SK-N-SH (cell line): ENCODE data around the gene BAZ1A. TPM values are rescaled to one million over a fixed set of nuclear protein-coding genes. Genes with fewer than 3 reads are reported as not detected.

Experiments
- CTCF ChIA-PET: fragments of 300-600, 350-600 bp; formaldehyde crosslinking; extraction: SDS; loops from one replicate; lab custom pipeline; 2021; lab: Yijun Ruan, JAX
- POLR2A ChIA-PET: fragments of 350-600 bp; sonication (Branson Sonifier 250); formaldehyde crosslinking; extraction: SDS; loops from one replicate; lab custom pipeline; 2020; ENCODE audit warnings: antibody characterized with exemption, inconsistent platforms; lab: Yijun Ruan, JAX
- DNase-seq: peaks from one replicate; pipeline ENCODE4 v3.0.0; 2012
- H2AFZ ChIP-seq: fragments of 200-600 bp; sonication (generic); 2 replicates; pipeline ENCODE4 v1.8.1; 2016; ENCODE audit warnings: antibody characterized with exemption, mild to moderate bottlenecking, low read depth
- H3F3A ChIP-seq: fragments of 200-600 bp; sonication (generic); replicated peaks from 2 replicates; pipeline ENCODE3; 2016; ENCODE audit warnings: antibody characterized with exemption, mild to moderate bottlenecking; ENCODE audit not compliant: insufficient read depth
- H3K27ac ChIP-seq, 2 experiments: fragments of 200-500 bp in 1 of 2; fragments of 200-600 bp in 1 of 2; sonication (Bioruptor generic) in 1 of 2; sonication (generic), shearing (Covaris generic) in 1 of 2; 2 replicates each; pipeline versions ENCODE4 v1.5.1 to v1.6.1; 2014 to 2016; ENCODE audit warnings: low read depth in 2 of 2, inconsistent platforms in 1 of 2, low read length in 1 of 2, mild to moderate bottlenecking in 1 of 2, mixed read lengths in 1 of 2
- H3K27me3 ChIP-seq: fragments of 200-600 bp; sonication (generic), shearing (Covaris generic); 2 replicates; pipeline ENCODE4 v1.6.1; 2016; ENCODE audit warnings: mixed run types; ENCODE audit not compliant: insufficient read depth
- H3K36me3 ChIP-seq, 2 experiments: fragments of 200-500 bp in 1 of 2; fragments of 200-600 bp in 1 of 2; sonication (Bioruptor generic) in 1 of 2; sonication (generic) in 1 of 2; replicated peaks in 1 of 2; 2 replicates each; pipeline versions ENCODE3 to v1.5.1; 2014 to 2016; ENCODE audit warnings: low read length in 1 of 2, mild to moderate bottlenecking in 1 of 2; ENCODE audit not compliant: insufficient read depth in 2 of 2, control insufficient read depth in 1 of 2
- H3K4me1 ChIP-seq, 2 experiments: fragments of 200-500 bp in 1 of 2; fragments of 200-600 bp in 1 of 2; sonication (Bioruptor generic) in 1 of 2; sonication (generic), shearing (Covaris generic) in 1 of 2; 2 replicates each; pipeline versions ENCODE4 v1.5.1 to v1.6.1; 2014 to 2016; ENCODE audit warnings: low read depth in 1 of 2, low read length in 1 of 2, mixed run types in 1 of 2; ENCODE audit not compliant: insufficient read depth in 2 of 2, control insufficient read depth in 1 of 2
- H3K4me2 ChIP-seq: fragments of 200-600 bp; sonication (generic), shearing (Covaris generic); 2 replicates; pipeline ENCODE4 v1.6.1; 2017; ENCODE audit warnings: mixed run types
- H3K4me3 ChIP-seq, 2 experiments: fragments of 200-500 bp in 1 of 2; fragments of 200-600 bp in 1 of 2; sonication (Bioruptor generic) in 1 of 2; sonication (generic), shearing (Covaris generic) in 1 of 2; 2 replicates each; pipeline versions ENCODE4 v1.5.1 to v1.8.1; 2014 to 2016; ENCODE audit warnings: low read depth in 2 of 2, inconsistent platforms in 1 of 2, low read length in 1 of 2, mild to moderate bottlenecking in 1 of 2, mixed read lengths in 1 of 2, moderate library complexity in 1 of 2
- H3K79me2 ChIP-seq: fragments of 200-600 bp; sonication (generic); 2 replicates; pipeline ENCODE4 v1.8.1; 2017; ENCODE audit warnings: mild to moderate bottlenecking; ENCODE audit not compliant: insufficient read depth
- H3K9ac ChIP-seq: fragments of 200-600 bp; sonication (generic); 2 replicates; pipeline ENCODE4 v1.6.1; 2017; ENCODE audit warnings: mixed run types
- H3K9me2 ChIP-seq: fragments of 200-600 bp; sonication (generic); 2 replicates; pipeline ENCODE4 v1.6.1; 2017; ENCODE audit warnings: mixed run types
- H3K9me3 ChIP-seq: fragments of 200-600 bp; sonication (generic); 2 replicates; pipeline ENCODE4 v1.6.1; 2017; ENCODE audit warnings: mixed run types, mild to moderate bottlenecking, moderate library complexity
- H4K20me1 ChIP-seq: fragments of 200-600 bp; sonication (generic); 2 replicates; pipeline ENCODE4 v1.6.1; 2017; ENCODE audit warnings: mild to moderate bottlenecking, mixed run types; ENCODE audit not compliant: insufficient read depth
- CHD2 ChIP-seq: fragments of 150-350 bp; IDR thresholded peaks from 2 replicates; pipeline ENCODE4 v1.6.1; 2018; ENCODE audit warnings: low read length; ENCODE audit not compliant: partially characterized antibody
- FOSL2 ChIP-seq: IDR thresholded peaks from 2 replicates; pipeline ENCODE4 v1.4.0; 2012; ENCODE audit warnings: low read depth, mild to moderate bottlenecking, moderate library complexity, borderline replicate concordance
- FOXM1 ChIP-seq: IDR thresholded peaks from 2 replicates; pipeline ENCODE4 v1.4.0; 2012; ENCODE audit warnings: low read depth, mild to moderate bottlenecking
- GABPA ChIP-seq: IDR thresholded peaks from 2 replicates; pipeline ENCODE4 v1.4.0; 2012; ENCODE audit warnings: low read depth, mild to moderate bottlenecking
- NRF1 ChIP-seq: IDR thresholded peaks from 2 replicates; pipeline ENCODE4 v1.6.1; 2012; ENCODE audit warnings: low read depth, mild to moderate bottlenecking, low read length
- RCOR1 ChIP-seq: fragments of 150-350 bp; IDR thresholded peaks from 2 replicates; pipeline ENCODE4 v1.6.1; 2017; ENCODE audit warnings: antibody characterized with exemption, low read length
- RXRA ChIP-seq: IDR thresholded peaks from 2 replicates; pipeline ENCODE4 v1.4.0; 2012; ENCODE audit warnings: low read depth, mild to moderate bottlenecking, borderline replicate concordance
- TAF1 ChIP-seq: IDR thresholded peaks from 2 replicates; pipeline ENCODE4 v1.6.1; 2012; ENCODE audit warnings: low read depth, mild to moderate bottlenecking, low read length, moderate library complexity, borderline replicate concordance
- TCF12 ChIP-seq: IDR thresholded peaks from 2 replicates; pipeline ENCODE4 v1.4.0; 2012
- USF2 ChIP-seq: fragments of 150-350 bp; IDR thresholded peaks from 2 replicates; pipeline ENCODE4 v1.6.1; 2017; ENCODE audit warnings: antibody characterized with exemption, low read length, low read depth, borderline replicate concordance
- YY1 ChIP-seq: IDR thresholded peaks from 2 replicates; pipeline ENCODE4 v1.4.0; 2012; ENCODE audit warnings: low read depth, mild to moderate bottlenecking
- WGBS: methylation state at CpG from one replicate; pipeline ENCODE4 v1.1.6; 2017; ENCODE audit warnings: low lambda C conversion rate; 5-methylcytosine and 5-hydroxymethylcytosine counted together
- polyA plus RNA-seq, 3 experiments: library from polyadenylated mRNA; depleted of rRNA; stranded (reverse); fragments of >200 nt; gene quantifications; 2 replicates each; pipeline ENCODE4 v1.2.3, GENCODE V29; 2012
- TF ChIP-seq, protein P1 (sequence below): IDR thresholded peaks from 2 replicates; pipeline ENCODE4 v1.6.1; 2012; ENCODE audit warnings: mild to moderate bottlenecking, low read depth, low read length, moderate library complexity

The BAZ1A gene
- polyA plus RNA-seq, 1 of the 3 experiments (the other 2 are of a cell fraction): 17.4 TPM

DNA sequence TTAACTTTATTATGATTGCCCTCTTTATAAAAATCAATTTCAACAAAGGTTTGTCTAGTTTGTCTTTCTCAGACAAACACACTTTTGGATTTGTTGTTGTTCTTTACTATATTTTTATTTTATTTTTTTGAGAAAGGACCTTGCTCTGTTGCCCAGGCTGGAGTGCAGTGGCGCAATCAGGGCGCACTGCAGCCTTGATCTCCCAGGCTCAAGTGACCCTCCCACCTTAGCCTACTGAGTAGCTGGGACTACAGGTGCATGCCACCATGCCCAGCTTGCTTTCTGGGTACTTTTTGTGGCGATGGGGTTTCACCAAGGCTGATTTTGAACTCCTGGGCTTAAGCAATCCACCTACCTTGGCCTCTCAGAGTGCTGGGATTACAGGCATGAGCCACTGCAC is 96.4 kb downstream of the BAZ1A start:
- CTCF ChIA-PET: no interaction called here
- H3K4me3 ChIP-seq: no peak overlapping the region

DNA sequence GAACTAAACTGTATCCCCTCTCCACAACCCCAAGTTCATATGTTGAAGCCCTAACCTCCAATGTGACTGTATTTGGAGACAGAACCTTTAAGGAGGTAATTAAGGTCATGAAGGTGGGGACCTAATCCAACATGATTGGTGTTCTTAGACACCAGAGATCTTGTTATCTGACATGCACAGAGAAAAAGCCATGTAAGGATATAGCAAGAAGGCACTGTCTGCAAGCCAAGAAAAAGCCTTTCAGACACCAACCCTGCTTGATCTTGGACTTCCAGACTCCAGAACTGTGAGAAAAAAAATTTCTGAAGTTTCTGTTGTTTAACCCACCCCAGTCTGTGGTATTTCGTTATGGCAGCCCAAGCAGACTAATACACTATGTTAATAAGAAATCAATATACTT is 98.5 kb downstream of the BAZ1A start:
- WGBS: 100% methylated on average over 1 of the region's 1 CpG
- CTCF ChIA-PET: no interaction called here

More for the DNA sequence above, 96.4 kb downstream of the BAZ1A start:
- Histone ChIP-seq H3F3A (peaks cover 23% of the 10 kb centered on the region), H3K4me1 (no peaks in the 10 kb centered on the region; a peak in 1 of 4 replicates), H3K9me3 (no peaks in the 10 kb centered on the region), H4K20me1 (no peaks in the 10 kb centered on the region), H3K36me3 (peaks cover 59 to 84% of the 10 kb centered on the region in 2 experiments), H3K79me2 (no peaks in the 10 kb centered on the region), H3K4me2 (no peak overlapping the region), H3K27ac (no peak overlapping the region), H3K27me3 (no peaks in the 10 kb centered on the region), H3K9me2 (no peaks in the 10 kb centered on the region), H2AFZ (no peak overlapping the region), H3K9ac (no peak overlapping the region)
- 100% methylated on average over 3 of the region's 3 CpGs for WGBS
- no peak for TF ChIP-seq TAF1
- no peak for TF ChIP-seq CHD2
- no peak for TF ChIP-seq GABPA
- TF ChIP-seq YY1: no peak
- no peak for TF ChIP-seq FOXM1
- DNase-seq: no peak
- POLR2A ChIA-PET: no interaction called here

GRCh38 chr14:34775922-34776321 is 99.2 kb downstream of the BAZ1A start:
- Histone ChIP-seq H3K79me2 (no peaks in the 10 kb centered on the region), H4K20me1 (no peaks in the 10 kb centered on the region), H3K36me3 (peaks cover 54 to 78% of the 10 kb centered on the region in 2 experiments), H2AFZ (no peak overlapping the region), H3K27ac (no peak overlapping the region), H3F3A (peaks cover 8% of the 10 kb centered on the region), H3K9me2 (no peaks in the 10 kb centered on the region), H3K4me2 (no peak overlapping the region)
- DNase-seq: no peak
- ChIA-PET CTCF (no interaction called here), POLR2A (no interaction called here)
- TF ChIP-seq GABPA (no peak), TCF12 (no peak), RXRA (no peak)
- TF ChIP-seq, protein P1, sequence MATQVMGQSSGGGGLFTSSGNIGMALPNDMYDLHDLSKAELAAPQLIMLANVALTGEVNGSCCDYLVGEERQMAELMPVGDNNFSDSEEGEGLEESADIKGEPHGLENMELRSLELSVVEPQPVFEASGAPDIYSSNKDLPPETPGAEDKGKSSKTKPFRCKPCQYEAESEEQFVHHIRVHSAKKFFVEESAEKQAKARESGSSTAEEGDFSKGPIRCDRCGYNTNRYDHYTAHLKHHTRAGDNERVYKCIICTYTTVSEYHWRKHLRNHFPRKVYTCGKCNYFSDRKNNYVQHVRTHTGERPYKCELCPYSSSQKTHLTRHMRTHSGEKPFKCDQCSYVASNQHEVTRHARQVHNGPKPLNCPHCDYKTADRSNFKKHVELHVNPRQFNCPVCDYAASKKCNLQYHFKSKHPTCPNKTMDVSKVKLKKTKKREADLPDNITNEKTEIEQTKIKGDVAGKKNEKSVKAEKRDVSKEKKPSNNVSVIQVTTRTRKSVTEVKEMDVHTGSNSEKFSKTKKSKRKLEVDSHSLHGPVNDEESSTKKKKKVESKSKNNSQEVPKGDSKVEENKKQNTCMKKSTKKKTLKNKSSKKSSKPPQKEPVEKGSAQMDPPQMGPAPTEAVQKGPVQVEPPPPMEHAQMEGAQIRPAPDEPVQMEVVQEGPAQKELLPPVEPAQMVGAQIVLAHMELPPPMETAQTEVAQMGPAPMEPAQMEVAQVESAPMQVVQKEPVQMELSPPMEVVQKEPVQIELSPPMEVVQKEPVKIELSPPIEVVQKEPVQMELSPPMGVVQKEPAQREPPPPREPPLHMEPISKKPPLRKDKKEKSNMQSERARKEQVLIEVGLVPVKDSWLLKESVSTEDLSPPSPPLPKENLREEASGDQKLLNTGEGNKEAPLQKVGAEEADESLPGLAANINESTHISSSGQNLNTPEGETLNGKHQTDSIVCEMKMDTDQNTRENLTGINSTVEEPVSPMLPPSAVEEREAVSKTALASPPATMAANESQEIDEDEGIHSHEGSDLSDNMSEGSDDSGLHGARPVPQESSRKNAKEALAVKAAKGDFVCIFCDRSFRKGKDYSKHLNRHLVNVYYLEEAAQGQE: no peak
- TF ChIP-seq, all 33 proteins: peak for 0
- whole genome bisulfite sequencing: 93% methylated on average over 4 of the region's 4 CpGs
- H3K9me3 ChIP-seq: no peaks in the 10 kb centered on the region
- no peak overlapping the region for H3K4me3 ChIP-seq
- H3K9ac ChIP-seq: no peak overlapping the region
- no peaks in the 10 kb centered on the region for H3K27me3 ChIP-seq
- H3K4me1 ChIP-seq: no peaks in the 10 kb centered on the region; a peak in 1 of 4 replicates

More for the DNA sequence above, 98.5 kb downstream of the BAZ1A start:
- Histone ChIP-seq H3K4me2 (no peak overlapping the region), H3K27ac (no peak overlapping the region), H3K27me3 (no peaks in the 10 kb centered on the region), H3K79me2 (no peaks in the 10 kb centered on the region), H3K4me3 (no peak overlapping the region), H3K4me1 (no peaks in the 10 kb centered on the region; a peak in 1 of 4 replicates), H3K9ac (no peak overlapping the region), H3F3A (peaks cover 10% of the 10 kb centered on the region), H3K9me2 (no peaks in the 10 kb centered on the region), H3K9me3 (no peaks in the 10 kb centered on the region), H2AFZ (no peak overlapping the region), H3K36me3 (peaks cover 50 to 77% of the 10 kb centered on the region in 2 experiments), H4K20me1 (no peaks in the 10 kb centered on the region)
- TF ChIP-seq NRF1 (no peak), USF2 (no peak), FOSL2 (no peak), RCOR1 (no peak)
- POLR2A ChIA-PET: no interaction called here
- DNase-seq: no peak
